ENCODE measurements around the gene GATA3.

Gene GATA3

GRCh38 chr10:8037199-8037801, 17.2 kb upstream of the GATA3 start:
- no peak for DNase-seq (ENCODE audit: insufficient read length, low spot score)
- no peak for FAIRE-seq
- TF ChIP-seq POLR2AphosphoS5 (IDR thresholded peaks at IDR 0.05; ENCODE audit: low read depth, low read length) (no peak), PAX5 (IDR thresholded peaks at IDR 0.05; ENCODE audit: insufficient read depth, low read length, severe bottlenecking) (no peak), SPI1 (IDR thresholded peaks at IDR 0.05; ENCODE audit: low read depth, low read length) (no peak), POLR2A (IDR thresholded peaks at IDR 0.05; ENCODE audit: low read depth, low read length) (no peak), POU2F2 (IDR thresholded peaks at IDR 0.05; ENCODE audit: low read depth, low read length) (no peak), TAF1 (IDR thresholded peaks at IDR 0.05; ENCODE audit: low read depth, low read length) (no peak)

GRCh38 chr10:8037941-8038894, 16.3 kb upstream of the GATA3 start:
- no peak for TF ChIP-seq PAX5 (IDR thresholded peaks at IDR 0.05; ENCODE audit: insufficient read depth, low read length, severe bottlenecking)
- DNase-seq (ENCODE audit: insufficient read length, low spot score) (no peak), FAIRE-seq (no peak)

GRCh38 chr10:8039321-8039881, 15.1 kb upstream of the GATA3 start:
- TF ChIP-seq POU2F2 (IDR thresholded peaks at IDR 0.05; ENCODE audit: low read depth, low read length) (no peak), TAF1 (IDR thresholded peaks at IDR 0.05; ENCODE audit: low read depth, low read length) (no peak), PAX5 (IDR thresholded peaks at IDR 0.05; ENCODE audit: insufficient read depth, low read length, severe bottlenecking) (no peak), POLR2A (IDR thresholded peaks at IDR 0.05; ENCODE audit: low read depth, low read length) (no peak), SPI1 (IDR thresholded peaks at IDR 0.05; ENCODE audit: low read depth, low read length) (no peak), POLR2AphosphoS5 (IDR thresholded peaks at IDR 0.05; ENCODE audit: low read depth, low read length) (no peak)
- DNase-seq (ENCODE audit: insufficient read length, low spot score) (no peak), FAIRE-seq (no peak)

- no peak for FAIRE-seq
- no peak for TF ChIP-seq POLR2AphosphoS5 (IDR thresholded peaks at IDR 0.05; ENCODE audit: low read depth, low read length)
- TF ChIP-seq SPI1 (IDR thresholded peaks at IDR 0.05; ENCODE audit: low read depth, low read length) = no peak
- TF ChIP-seq PAX5 (IDR thresholded peaks at IDR 0.05; ENCODE audit: insufficient read depth, low read length, severe bottlenecking) = no peak
- TF ChIP-seq TAF1 (IDR thresholded peaks at IDR 0.05; ENCODE audit: low read depth, low read length) = no peak
- TF ChIP-seq POU2F2 (IDR thresholded peaks at IDR 0.05; ENCODE audit: low read depth, low read length) = no peak
- no peak for TF ChIP-seq POLR2A (IDR thresholded peaks at IDR 0.05; ENCODE audit: low read depth, low read length)
- no peak for DNase-seq (ENCODE audit: insufficient read length, low spot score)
Measured at GRCh38 chr10:8040651-8041050, 13.8 kb upstream of the GATA3 start.

- no peak for FAIRE-seq
- no peak for TF ChIP-seq POLR2A (IDR thresholded peaks at IDR 0.05; ENCODE audit: low read depth, low read length)
- TF ChIP-seq TAF1 (IDR thresholded peaks at IDR 0.05; ENCODE audit: low read depth, low read length) = no peak
- no peak for TF ChIP-seq PAX5 (IDR thresholded peaks at IDR 0.05; ENCODE audit: insufficient read depth, low read length, severe bottlenecking)
- no peak for TF ChIP-seq SPI1 (IDR thresholded peaks at IDR 0.05; ENCODE audit: low read depth, low read length)
- TF ChIP-seq POLR2AphosphoS5 (IDR thresholded peaks at IDR 0.05; ENCODE audit: low read depth, low read length) = no peak
- TF ChIP-seq POU2F2 (IDR thresholded peaks at IDR 0.05; ENCODE audit: low read depth, low read length) = no peak
- DNase-seq (ENCODE audit: insufficient read length, low spot score) = no peak
Measured at GRCh38 chr10:8041284-8041991, 13.1 kb upstream of the GATA3 start.

- no peak for DNase-seq (ENCODE audit: insufficient read length, low spot score)
- no peak for TF ChIP-seq POLR2AphosphoS5 (IDR thresholded peaks at IDR 0.05; ENCODE audit: low read depth, low read length)
- no peak for TF ChIP-seq POLR2A (IDR thresholded peaks at IDR 0.05; ENCODE audit: low read depth, low read length)
- TF ChIP-seq POU2F2 (IDR thresholded peaks at IDR 0.05; ENCODE audit: low read depth, low read length) = no peak
- FAIRE-seq = peak; percentile 63
Measured at GRCh38 chr10:8041992-8042720, 12.3 kb upstream of the GATA3 start.

- FAIRE-seq (no peak), DNase-seq (ENCODE audit: insufficient read length, low spot score) (no peak)
Measured at GRCh38 chr10:8042721-8043568, 11.5 kb upstream of the GATA3 start.

More at GRCh38 chr10:8042721-8043568, 11.5 kb upstream of the GATA3 start:
- no peak for TF ChIP-seq PAX5 (IDR thresholded peaks at IDR 0.05; ENCODE audit: insufficient read depth, low read length, severe bottlenecking)
- no peak for TF ChIP-seq POU2F2 (IDR thresholded peaks at IDR 0.05; ENCODE audit: low read depth, low read length)
- TF ChIP-seq TAF1 (IDR thresholded peaks at IDR 0.05; ENCODE audit: low read depth, low read length) = no peak
- no peak for TF ChIP-seq SPI1 (IDR thresholded peaks at IDR 0.05; ENCODE audit: low read depth, low read length)
- TF ChIP-seq POLR2A (IDR thresholded peaks at IDR 0.05; ENCODE audit: low read depth, low read length) = no peak
- no peak for TF ChIP-seq POLR2AphosphoS5 (IDR thresholded peaks at IDR 0.05; ENCODE audit: low read depth, low read length)

All from GM12891 (cell line).